Activated T-cell treated with anti-CD3 and anti-CD28 coated beads, Interleukin-2, amount 50 U/mL, for 72 hours (primary cell): ENCODE data around the gene UBL3. TPM values are rescaled to one million over a fixed set of nuclear protein-coding genes. Genes with fewer than 3 reads are reported as not detected.

ENCODE experiments used
- ATAC-seq, 2 donors: fragments of 150-1000 bp; cut with Tn5 transposase; replicated peaks in 1 of 2; 2 replicates each; pipeline ENCODE4 v1.10.0; 2021; ENCODE audit warnings: moderate library complexity in 2 of 2, mild to moderate bottlenecking in 1 of 2
- DNase-seq, 2 donors: peaks; one replicate each; pipeline ENCODE4 v3.0.0; 2021 to 2022; ENCODE audit warnings: mixed read lengths in 1 of 2
- H3K27ac Mint-ChIP-seq: one replicate; pipeline ENCODE4 v1.8.0; 2022; ENCODE audit warnings: mild to moderate bottlenecking, moderate library complexity, mixed read lengths
- H3K27me3 Mint-ChIP-seq: one replicate; pipeline ENCODE4 v1.8.0; 2022; ENCODE audit warnings: low read depth, mixed read lengths
- H3K36me3 Mint-ChIP-seq, 2 donors: one replicate each; pipeline ENCODE4 v1.8.0; 2022; ENCODE audit warnings: mixed read lengths in 2 of 2, mild to moderate bottlenecking in 1 of 2; ENCODE audit not compliant: insufficient read depth in 2 of 2
- H3K4me1 Mint-ChIP-seq: one replicate; pipeline ENCODE4 v1.8.0; 2022; ENCODE audit warnings: low read depth, mixed read lengths
- H3K4me3 Mint-ChIP-seq, 2 donors: one replicate each; pipeline ENCODE4 v1.8.0; 2022; ENCODE audit warnings: mild to moderate bottlenecking in 2 of 2, mixed read lengths in 2 of 2, moderate library complexity in 2 of 2
- H3K9me3 Mint-ChIP-seq, 2 donors: one replicate each; pipeline ENCODE4 v1.8.0; 2022; ENCODE audit warnings: mixed read lengths in 2 of 2
- total RNA-seq, 2 donors: library from RNA; stranded (reverse); gene quantifications; one replicate each; pipeline ENCODE4 v1.2.3, GENCODE V29; 2022

The UBL3 gene
- total RNA-seq, 2 donors from 2014 or later: 19.0 to 21.2 TPM

DNA sequence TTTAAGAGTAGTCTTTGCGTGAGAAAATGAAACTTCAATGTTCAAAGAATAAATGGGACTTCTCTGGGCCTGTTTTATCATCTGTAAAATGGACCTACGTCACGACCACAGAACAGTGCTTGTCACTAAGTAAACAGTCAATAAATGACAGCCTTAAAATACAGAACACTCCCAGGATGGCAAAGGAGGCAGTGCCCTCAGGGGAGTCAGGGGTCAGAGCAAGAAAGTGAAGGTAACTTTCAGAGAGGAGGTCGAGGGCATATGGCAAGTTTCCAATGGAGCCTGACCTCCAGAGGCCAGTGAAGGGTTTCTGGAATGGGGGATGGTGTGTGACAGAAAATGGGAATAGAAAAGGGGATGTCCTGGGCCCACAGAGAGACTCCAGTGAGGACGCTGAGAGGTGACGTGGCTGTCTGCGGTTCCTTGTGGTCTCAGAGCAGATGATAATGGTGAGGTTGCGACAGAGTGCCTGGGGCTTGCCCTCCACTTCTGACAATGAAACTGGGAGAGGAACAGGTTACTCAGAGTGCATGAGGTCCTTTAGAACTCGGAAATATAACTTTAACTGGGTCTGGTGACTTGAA is 91.8 kb downstream of the UBL3 start:
- DNase-seq (peak; percentile 73 to 74), ATAC-seq (peak; percentile 97)
- Mint-ChIP-seq H3K4me3 (peak overlapping the region; percentile 28 to 37), H3K9me3 (peaks cover 0 to 3% of the 10 kb centered on the region in 2 donors), H3K4me1 (peaks cover 18% of the 10 kb centered on the region), H3K27me3 (no peaks in the 10 kb centered on the region), H3K27ac (peak overlapping the region; percentile 6), H3K36me3 (peaks cover 0 to 5% of the 10 kb centered on the region in 2 donors)

DNA sequence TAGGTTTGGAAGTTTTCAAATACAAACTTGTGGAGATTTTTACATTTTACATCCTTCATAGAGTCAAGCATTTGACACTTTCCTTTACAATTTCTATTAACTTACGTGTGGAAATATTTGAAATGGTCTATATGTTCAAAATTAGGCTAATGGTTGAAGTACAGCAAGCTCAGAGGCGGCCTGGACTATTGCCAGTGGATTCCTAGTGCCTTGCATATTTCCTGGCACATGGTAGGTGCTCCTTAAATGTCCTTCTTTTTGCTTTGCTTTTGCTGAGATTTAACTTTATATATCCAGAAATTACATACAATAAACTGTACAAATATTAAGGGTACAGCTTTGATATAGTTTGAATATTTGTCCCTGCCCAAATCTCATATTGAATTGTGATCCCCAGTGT is 93.9 kb downstream of the UBL3 start:
- Mint-ChIP-seq H3K9me3 (peaks cover 0 to 3% of the 10 kb centered on the region in 2 donors), H3K27ac (no peak overlapping the region), H3K27me3 (no peaks in the 10 kb centered on the region), H3K4me1 (peaks cover 12% of the 10 kb centered on the region), H3K36me3 (peaks cover 0 to 5% of the 10 kb centered on the region in 2 donors), H3K4me3 (no peak overlapping the region)
- ATAC-seq (no peak), DNase-seq (no peak)

- H3K27me3 Mint-ChIP-seq: no peaks in the 10 kb centered on the region
- peaks cover 9% of the 10 kb centered on the region for H3K4me1 Mint-ChIP-seq
- no peak overlapping the region for H3K27ac Mint-ChIP-seq
- H3K4me3 Mint-ChIP-seq: no peak overlapping the region
- no peaks in the 10 kb centered on the region for H3K9me3 Mint-ChIP-seq
- DNase-seq: peak; percentile 15 to 27
- no peak for ATAC-seq
- H3K36me3 Mint-ChIP-seq: no peaks in the 10 kb centered on the region
These were observed 96.0 kb downstream of the UBL3 start for GRCh38 chr13:29754473-29754806.

DNA sequence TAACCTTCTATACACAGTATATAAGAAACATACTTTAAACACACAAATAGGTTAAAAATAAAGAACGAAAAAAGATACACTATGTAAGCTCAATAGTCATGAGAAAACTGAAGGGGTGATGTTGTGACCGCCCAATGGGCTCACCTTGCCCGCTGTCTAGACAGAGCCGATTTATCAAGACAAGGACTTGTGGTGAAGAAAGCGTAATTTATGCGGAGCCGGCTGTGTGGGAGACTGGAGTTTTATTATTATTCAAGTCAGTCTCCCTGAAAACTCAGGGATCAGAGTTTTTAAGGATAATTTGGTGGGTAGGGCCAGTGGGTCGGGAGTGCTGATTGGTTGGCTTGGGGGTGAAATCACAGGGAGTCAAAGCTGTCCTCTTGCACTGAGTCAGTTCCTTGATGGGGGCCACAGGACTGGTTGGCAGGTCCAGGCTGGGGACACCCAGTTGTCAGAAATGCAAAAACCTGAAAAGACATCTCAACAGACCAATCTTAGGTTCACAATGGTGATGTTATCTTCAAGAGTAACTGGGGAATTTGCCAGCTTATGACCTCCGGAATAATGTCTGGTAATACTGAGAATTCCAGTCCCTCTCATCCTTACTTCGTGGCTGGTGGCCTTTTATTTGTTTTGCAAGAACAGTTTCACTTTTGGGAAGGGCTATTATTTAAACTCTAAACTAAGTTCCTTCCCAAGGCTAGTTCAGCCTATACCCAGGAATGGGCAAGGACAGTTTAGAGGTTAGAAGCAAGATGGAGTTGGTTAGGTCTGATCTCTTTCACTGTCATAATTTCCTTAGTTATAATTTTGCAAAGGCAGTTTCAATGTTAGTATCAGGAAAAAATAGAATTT is 96.6 kb downstream of the UBL3 start:
- no peak for DNase-seq
- Mint-ChIP-seq H3K27me3 (no peaks in the 10 kb centered on the region), H3K36me3 (no peaks in the 10 kb centered on the region), H3K4me3 (no peak overlapping the region), H3K4me1 (peaks cover 5% of the 10 kb centered on the region), H3K27ac (no peak overlapping the region), H3K9me3 (no peaks in the 10 kb centered on the region)
- no peak for ATAC-seq

DNA sequence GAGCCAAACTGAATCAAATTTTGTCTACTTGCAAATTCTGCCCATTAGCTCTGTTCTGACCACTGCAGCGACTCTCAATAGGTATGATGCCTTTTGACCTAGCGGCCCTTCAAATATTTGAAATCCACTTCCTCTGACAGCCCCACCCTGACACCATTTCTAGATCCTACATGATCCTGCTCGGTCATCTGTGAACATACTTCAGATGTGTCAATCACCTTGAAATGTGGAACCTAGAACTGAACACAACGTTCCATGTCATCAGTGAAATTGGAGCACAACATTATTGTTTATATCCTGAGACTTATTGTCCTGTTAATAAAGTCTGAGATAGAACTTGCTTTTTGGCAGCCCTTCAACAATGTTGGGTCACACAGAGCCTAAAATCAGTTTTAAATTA is 98.2 kb downstream of the UBL3 start:
- Mint-ChIP-seq H3K36me3 (no peaks in the 10 kb centered on the region), H3K27ac (no peak overlapping the region), H3K4me1 (no peaks in the 10 kb centered on the region), H3K4me3 (no peak overlapping the region), H3K9me3 (no peaks in the 10 kb centered on the region), H3K27me3 (no peaks in the 10 kb centered on the region)
- ATAC-seq (no peak), DNase-seq (no peak)

GRCh38 chr13:29750183-29750530 is 100.3 kb downstream of the UBL3 start:
- peaks cover 12% of the 10 kb centered on the region for H3K27me3 Mint-ChIP-seq
- no peaks in the 10 kb centered on the region for H3K4me1 Mint-ChIP-seq
- H3K36me3 Mint-ChIP-seq: no peaks in the 10 kb centered on the region
- H3K4me3 Mint-ChIP-seq: no peak overlapping the region
- no peak overlapping the region for H3K27ac Mint-ChIP-seq
- H3K9me3 Mint-ChIP-seq: no peaks in the 10 kb centered on the region
- no peak for DNase-seq
- no peak for ATAC-seq

DNA sequence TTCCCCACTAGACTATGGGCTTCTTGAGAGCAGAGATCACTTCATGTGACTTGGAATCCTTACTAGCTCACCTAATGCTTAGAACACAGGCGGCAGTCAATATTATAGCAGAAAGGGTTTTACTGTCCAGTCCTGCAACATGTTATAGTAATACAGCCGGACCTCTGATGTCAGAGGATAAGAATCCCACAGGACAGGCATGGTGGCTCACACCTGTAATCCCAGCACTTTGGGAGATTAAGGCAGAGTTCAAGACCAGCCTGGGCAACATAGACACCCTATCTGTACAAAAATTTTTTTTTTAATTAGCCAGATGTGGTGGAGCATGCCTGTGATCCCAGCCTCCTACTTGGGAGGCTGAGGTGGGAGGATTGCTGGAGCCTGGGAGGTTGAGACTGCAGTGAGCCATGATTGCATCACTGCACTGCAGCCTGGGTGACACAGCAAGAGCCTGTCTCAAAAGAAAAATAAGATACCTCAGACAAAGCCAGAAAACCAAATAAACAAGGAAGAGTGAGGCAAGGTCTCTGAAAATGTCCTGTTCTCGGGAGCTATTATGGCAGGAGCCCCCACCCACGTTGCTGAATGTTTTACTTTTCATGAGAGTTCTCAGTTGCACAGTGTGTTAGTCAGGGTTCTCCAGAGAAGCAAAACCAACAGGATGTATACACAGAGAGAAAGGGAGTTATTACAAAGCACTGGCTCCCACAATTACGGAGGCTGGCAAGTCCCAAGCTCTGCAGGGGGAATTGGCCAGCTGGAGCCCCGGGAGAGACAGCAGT is 100.8 kb downstream of the UBL3 start:
- Mint-ChIP-seq H3K4me3 (no peak overlapping the region), H3K4me1 (no peaks in the 10 kb centered on the region), H3K27ac (no peak overlapping the region), H3K27me3 (peaks cover 15% of the 10 kb centered on the region), H3K36me3 (no peaks in the 10 kb centered on the region), H3K9me3 (no peaks in the 10 kb centered on the region)
- peak; percentile 29 to 82 for ATAC-seq
- DNase-seq: peak in 1 of 2 donors; percentile 5

DNA sequence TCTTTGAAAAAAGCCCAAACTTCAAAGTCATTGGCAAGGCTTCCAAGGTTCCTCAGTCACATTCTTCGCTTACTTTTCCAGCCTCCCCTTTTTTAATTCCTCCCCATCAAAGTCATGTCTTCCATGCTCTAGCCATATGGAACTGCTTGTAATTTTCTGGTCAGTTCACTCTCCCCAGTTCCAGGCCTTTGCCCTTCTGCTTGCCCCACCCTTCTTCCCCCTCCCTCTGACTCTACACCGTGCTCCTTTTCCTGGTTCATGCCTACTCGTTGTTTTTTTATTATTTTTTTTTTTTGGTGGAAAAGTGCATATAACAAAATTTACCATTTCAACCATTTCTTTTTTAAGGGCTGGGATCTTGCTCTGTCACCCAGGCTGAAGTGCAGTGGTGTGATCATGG is 102.3 kb downstream of the UBL3 start:
- Mint-ChIP-seq H3K27me3 (peaks cover 15% of the 10 kb centered on the region), H3K4me3 (no peak overlapping the region), H3K36me3 (no peaks in the 10 kb centered on the region), H3K4me1 (no peaks in the 10 kb centered on the region), H3K9me3 (no peaks in the 10 kb centered on the region), H3K27ac (no peak overlapping the region)
- no peak for DNase-seq
- no peak for ATAC-seq

GRCh38 chr13:29746148-29746677 is 104.2 kb downstream of the UBL3 start:
- H3K4me3 Mint-ChIP-seq: no peak overlapping the region
- DNase-seq (no peak), ATAC-seq (no peak)
- no peaks in the 10 kb centered on the region for H3K9me3 Mint-ChIP-seq
- H3K36me3 Mint-ChIP-seq: no peaks in the 10 kb centered on the region
- no peak overlapping the region for H3K27ac Mint-ChIP-seq
- peaks cover 15% of the 10 kb centered on the region for H3K27me3 Mint-ChIP-seq
- no peaks in the 10 kb centered on the region for H3K4me1 Mint-ChIP-seq

- H3K36me3 Mint-ChIP-seq: no peaks in the 10 kb centered on the region
- peaks cover 15% of the 10 kb centered on the region for H3K27me3 Mint-ChIP-seq
- H3K9me3 Mint-ChIP-seq: no peaks in the 10 kb centered on the region
- DNase-seq (no peak), ATAC-seq (no peak)
- H3K27ac Mint-ChIP-seq: no peak overlapping the region
- H3K4me1 Mint-ChIP-seq: no peaks in the 10 kb centered on the region
- no peak overlapping the region for H3K4me3 Mint-ChIP-seq
These were observed 104.7 kb downstream of the UBL3 start for GRCh38 chr13:29745704-29746103.

DNA sequence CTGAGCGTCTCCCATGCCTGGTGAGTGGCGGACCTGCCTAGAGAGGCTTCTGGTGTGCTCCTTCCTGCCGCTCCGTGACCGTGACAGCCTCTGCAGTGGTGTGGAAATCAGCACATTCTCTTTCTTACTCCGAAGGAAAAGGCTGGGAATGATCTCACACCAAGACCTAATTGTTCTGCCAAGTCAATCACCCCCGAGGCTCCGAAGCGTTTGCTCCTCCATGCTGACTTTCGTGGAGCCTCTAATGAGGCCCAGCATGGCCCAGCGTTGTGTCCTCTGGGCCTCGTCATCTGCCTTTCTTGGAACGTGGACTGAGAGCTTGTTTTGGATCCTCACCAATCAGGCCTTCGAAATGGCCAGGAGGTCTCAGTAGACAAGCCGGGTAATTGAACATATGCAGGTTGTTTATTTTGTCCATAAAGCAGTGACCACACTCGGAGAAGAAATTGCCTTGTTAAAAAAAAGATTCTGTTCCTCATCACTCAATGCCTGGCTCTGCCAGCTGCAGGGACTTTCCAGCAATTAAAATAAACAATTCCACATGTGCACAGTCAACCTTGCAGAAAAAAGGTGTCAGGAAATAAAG is 107.1 kb downstream of the UBL3 start:
- Mint-ChIP-seq H3K4me3 (no peak overlapping the region), H3K27me3 (peaks cover 15% of the 10 kb centered on the region), H3K36me3 (no peaks in the 10 kb centered on the region), H3K4me1 (no peaks in the 10 kb centered on the region), H3K9me3 (no peaks in the 10 kb centered on the region), H3K27ac (no peak overlapping the region)
- ATAC-seq: no peak
- no peak for DNase-seq

GRCh38 chr13:29740961-29741360 is 109.5 kb downstream of the UBL3 start:
- ATAC-seq: no peak
- Mint-ChIP-seq H3K4me3 (no peak overlapping the region), H3K9me3 (no peaks in the 10 kb centered on the region), H3K27me3 (peaks cover 12% of the 10 kb centered on the region), H3K4me1 (no peaks in the 10 kb centered on the region), H3K36me3 (no peaks in the 10 kb centered on the region), H3K27ac (no peak overlapping the region)
- DNase-seq: no peak

DNA sequence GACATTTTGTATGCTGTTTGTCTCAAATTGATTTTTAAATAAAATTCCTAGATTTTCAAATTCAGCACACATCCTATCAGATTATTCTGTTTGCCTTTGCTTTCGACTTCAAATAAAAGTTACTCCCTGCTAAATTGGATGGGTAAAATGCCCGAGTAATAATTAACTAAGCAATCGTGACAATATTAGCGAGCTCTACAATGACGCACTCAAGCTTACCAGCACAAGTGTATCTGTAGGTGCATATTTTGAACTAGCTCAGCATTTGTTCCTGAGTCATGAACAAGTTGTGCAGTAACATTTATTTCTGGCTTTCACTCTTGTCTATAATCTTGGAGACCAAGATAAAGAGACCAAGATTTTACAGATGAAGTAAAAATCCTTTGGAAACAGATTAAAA is 113.4 kb downstream of the UBL3 start:
- Mint-ChIP-seq H3K27ac (no peak overlapping the region), H3K9me3 (no peaks in the 10 kb centered on the region), H3K36me3 (no peaks in the 10 kb centered on the region), H3K4me3 (no peak overlapping the region), H3K27me3 (peaks cover 17% of the 10 kb centered on the region), H3K4me1 (peaks cover 7% of the 10 kb centered on the region)
- ATAC-seq (no peak), DNase-seq (no peak)
